ENCODE results near the gene DCST2. TPM values are rescaled to one million over a fixed set of nuclear protein-coding genes. Genes with fewer than 3 reads are reported as not detected.

DCST2 gene
- total and polyA plus RNA-seq, 10 of the 15 experiments (the other 5 are each of a cell fraction or from before 2014, with no cell fraction given), result 0.33 to 0.41 (median 0.36) TPM; not detected in 7

DNA sequence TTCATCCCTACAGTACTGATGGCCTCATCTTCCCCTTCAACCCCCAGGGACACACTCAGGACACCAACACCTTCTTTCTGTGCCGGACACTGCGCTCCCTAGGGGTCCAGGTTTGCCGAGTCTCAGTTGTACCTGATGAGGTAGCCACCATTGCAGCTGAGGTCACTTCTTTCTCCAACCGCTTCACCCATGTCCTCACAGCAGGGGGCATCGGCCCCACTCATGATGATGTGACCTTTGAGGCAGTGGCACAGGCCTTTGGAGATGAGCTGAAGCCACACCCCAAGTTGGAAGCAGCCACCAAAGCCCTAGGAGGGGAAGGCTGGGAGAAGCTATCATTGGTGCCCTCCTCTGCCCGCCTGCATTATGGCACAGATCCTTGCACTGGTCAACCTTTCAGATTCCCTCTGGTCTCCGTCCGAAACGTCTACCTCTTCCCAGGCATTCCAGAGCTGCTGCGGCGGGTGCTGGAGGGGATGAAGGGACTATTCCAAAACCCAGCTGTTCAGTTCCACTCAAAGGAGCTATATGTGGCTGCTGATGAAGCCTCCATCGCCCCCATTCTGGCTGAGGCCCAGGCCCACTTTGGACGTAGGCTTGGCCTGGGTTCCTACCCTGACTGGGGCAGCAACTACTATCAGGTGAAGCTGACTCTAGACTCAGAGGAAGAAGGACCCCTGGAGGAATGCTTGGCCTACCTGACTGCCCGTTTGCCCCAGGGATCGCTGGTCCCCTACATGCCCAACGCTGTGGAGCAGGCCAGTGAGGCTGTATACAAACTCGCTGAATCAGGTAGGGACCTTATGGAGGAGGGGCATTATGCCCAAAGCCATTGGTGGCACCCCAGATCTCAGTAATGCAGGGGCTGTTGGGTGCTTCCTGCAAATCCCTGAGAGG is 45.3 kb downstream of the DCST2 start (continued):
- no peak for TF ChIP-seq ESRRA (IDR thresholded peaks at IDR 0.05; ENCODE audit: low read length)
- TF ChIP-seq, protein P1, sequence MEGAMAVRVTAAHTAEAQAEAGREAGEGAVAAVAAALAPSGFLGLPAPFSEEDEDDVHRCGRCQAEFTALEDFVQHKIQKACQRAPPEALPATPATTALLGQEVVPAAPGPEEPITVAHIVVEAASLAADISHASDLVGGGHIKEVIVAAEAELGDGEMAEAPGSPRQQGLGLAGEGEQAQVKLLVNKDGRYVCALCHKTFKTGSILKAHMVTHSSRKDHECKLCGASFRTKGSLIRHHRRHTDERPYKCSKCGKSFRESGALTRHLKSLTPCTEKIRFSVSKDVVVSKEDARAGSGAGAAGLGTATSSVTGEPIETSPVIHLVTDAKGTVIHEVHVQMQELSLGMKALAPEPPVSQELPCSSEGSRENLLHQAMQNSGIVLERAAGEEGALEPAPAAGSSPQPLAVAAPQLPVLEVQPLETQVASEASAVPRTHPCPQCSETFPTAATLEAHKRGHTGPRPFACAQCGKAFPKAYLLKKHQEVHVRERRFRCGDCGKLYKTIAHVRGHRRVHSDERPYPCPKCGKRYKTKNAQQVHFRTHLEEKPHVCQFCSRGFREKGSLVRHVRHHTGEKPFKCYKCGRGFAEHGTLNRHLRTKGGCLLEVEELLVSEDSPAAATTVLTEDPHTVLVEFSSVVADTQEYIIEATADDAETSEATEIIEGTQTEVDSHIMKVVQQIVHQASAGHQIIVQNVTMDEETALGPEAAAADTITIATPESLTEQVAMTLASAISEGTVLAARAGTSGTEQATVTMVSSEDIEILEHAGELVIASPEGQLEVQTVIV (IDR thresholded peaks at IDR 0.05; ENCODE audit: borderline replicate concordance, partially characterized antibody), result no peak

GRCh38 chr1:154987326-154987725 is 46.3 kb downstream of the DCST2 start:
- ChIA-PET CTCF (interaction anchor here (0.5 to 20.6 kb wide), 4 partner anchors 8 to 111 kb away, joined by 3 to 226 read pairs (median 8); partner anchors contain the start of genes LENEP and ZBTB7B), SMC1A (ENCODE audit: uncharacterized antibody, unreplicated experiment) (interaction anchor here (1.0 to 1.5 kb wide), 2 partner anchors 24 to 441 kb away, joined by 3 read pairs; no protein-coding TSS in a partner anchor), RAD21 (ENCODE audit: unreplicated experiment) (interaction anchor here (1.5 to 1.7 kb wide), 2 partner anchors 13 to 30 kb away, joined by 5 to 7 read pairs; no protein-coding TSS in a partner anchor), POLR2A (interaction anchor here (1.1 to 1.2 kb wide), 2 partner anchors 14 to 15 kb away, joined by 3 read pairs; no protein-coding TSS in a partner anchor)
- no peak overlapping the region for H3K9ac ChIP-seq (ENCODE audit: control insufficient read depth, insufficient read depth, low read length)
- FAIRE-seq (no peak), DNase-seq (ENCODE audit: low read depth, low spot score) (no peak), ATAC-seq (no peak)
- no peaks in the 10 kb centered on the region for H4K20me1 ChIP-seq (ENCODE audit: control insufficient read depth, insufficient read depth)
- no peak overlapping the region for H2AFZ ChIP-seq (ENCODE audit: control insufficient read depth, low read depth, low read length)
- peaks cover 5% of the 10 kb centered on the region for H3K4me1 ChIP-seq (ENCODE audit: control insufficient read depth, insufficient read depth, low read length)
- H3K27me3 ChIP-seq (replicated peaks in 1 of 2; ENCODE audit: control insufficient read depth in 2 of 2, insufficient read depth in 2 of 2, low read length in 1 of 2), result no peaks in the 10 kb centered on the region
- WGBS (ENCODE audit: insufficient coverage, insufficient replicate concordance, low lambda C conversion rate, missing lambda C conversion rate), result 94% methylated on average over 6 of the region's 6 CpGs
- no peak overlapping the region for H3K4me3 ChIP-seq
- no peak overlapping the region for H3K27ac ChIP-seq (ENCODE audit: control insufficient read depth, insufficient read depth)
- H3K36me3 ChIP-seq (ENCODE audit: control insufficient read depth in 2 of 2, insufficient read depth in 2 of 2, low read length in 1 of 2), result peaks cover 15 to 17% of the 10 kb centered on the region in 2 experiments; a peak in 3 of 4 replicates
- H3K4me2 ChIP-seq (ENCODE audit: control insufficient read depth, insufficient read depth), result no peak overlapping the region
- H3K9me3 ChIP-seq (replicated peaks; ENCODE audit: control insufficient read depth, insufficient read depth, low read length), result no peaks in the 10 kb centered on the region
- no TSS peak for BruUV-seq (replicated peaks)
- H3K79me2 ChIP-seq (ENCODE audit: control insufficient read depth, insufficient read depth, low read length), result peaks cover 22% of the 10 kb centered on the region
- intact Hi-C loops (cut with micrococcal nuclease; ENCODE audit: unreplicated experiment) (no loop called here), in situ Hi-C loops (cut with MboI) (no loop called here)
- TF ChIP-seq KLF5 (IDR thresholded peaks at IDR 0.05; ENCODE audit: partially characterized antibody) (no peak), EZH2 (IDR thresholded peaks at IDR 0.05; ENCODE audit: borderline replicate concordance, control insufficient read depth, low read depth, low read length) (no peak), MEF2A (IDR thresholded peaks at IDR 0.05; ENCODE audit: insufficient read depth, low read depth, low read length) (no peak), MTA2 (IDR thresholded peaks at IDR 0.05; ENCODE audit: low read depth) (no peak), PRDM15 (CRISPR knock-in tag; IDR thresholded peaks at IDR 0.05) (no peak), ESRRA (IDR thresholded peaks at IDR 0.05; ENCODE audit: low read length) (no peak), NFYB (IDR thresholded peaks at IDR 0.05; ENCODE audit: insufficient read depth, low read depth, low read length) (no peak), RAD51 (IDR thresholded peaks at IDR 0.05) (no peak)
- TF ChIP-seq, protein P2, sequence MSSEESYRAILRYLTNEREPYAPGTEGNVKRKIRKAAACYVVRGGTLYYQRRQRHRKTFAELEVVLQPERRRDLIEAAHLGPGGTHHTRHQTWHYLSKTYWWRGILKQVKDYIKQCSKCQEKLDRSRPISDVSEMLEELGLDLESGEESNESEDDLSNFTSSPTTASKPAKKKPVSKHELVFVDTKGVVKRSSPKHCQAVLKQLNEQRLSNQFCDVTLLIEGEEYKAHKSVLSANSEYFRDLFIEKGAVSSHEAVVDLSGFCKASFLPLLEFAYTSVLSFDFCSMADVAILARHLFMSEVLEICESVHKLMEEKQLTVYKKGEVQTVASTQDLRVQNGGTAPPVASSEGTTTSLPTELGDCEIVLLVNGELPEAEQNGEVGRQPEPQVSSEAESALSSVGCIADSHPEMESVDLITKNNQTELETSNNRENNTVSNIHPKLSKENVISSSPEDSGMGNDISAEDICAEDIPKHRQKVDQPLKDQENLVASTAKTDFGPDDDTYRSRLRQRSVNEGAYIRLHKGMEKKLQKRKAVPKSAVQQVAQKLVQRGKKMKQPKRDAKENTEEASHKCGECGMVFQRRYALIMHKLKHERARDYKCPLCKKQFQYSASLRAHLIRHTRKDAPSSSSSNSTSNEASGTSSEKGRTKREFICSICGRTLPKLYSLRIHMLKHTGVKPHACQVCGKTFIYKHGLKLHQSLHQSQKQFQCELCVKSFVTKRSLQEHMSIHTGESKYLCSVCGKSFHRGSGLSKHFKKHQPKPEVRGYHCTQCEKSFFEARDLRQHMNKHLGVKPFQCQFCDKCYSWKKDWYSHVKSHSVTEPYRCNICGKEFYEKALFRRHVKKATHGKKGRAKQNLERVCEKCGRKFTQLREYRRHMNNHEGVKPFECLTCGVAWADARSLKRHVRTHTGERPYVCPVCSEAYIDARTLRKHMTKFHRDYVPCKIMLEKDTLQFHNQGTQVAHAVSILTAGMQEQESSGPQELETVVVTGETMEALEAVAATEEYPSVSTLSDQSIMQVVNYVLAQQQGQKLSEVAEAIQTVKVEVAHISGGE (CRISPR knock-in tag; IDR thresholded peaks at IDR 0.05), result no peak
